Measurements from ENCODE around the gene LTA4H.

Gene LTA4H

GRCh38 chr12:95988506-95989275 lies 46.7 kb downstream of the LTA4H start:
- no peak overlapping the region for H3K27ac ChIP-seq
- TF ChIP-seq, protein P1, sequence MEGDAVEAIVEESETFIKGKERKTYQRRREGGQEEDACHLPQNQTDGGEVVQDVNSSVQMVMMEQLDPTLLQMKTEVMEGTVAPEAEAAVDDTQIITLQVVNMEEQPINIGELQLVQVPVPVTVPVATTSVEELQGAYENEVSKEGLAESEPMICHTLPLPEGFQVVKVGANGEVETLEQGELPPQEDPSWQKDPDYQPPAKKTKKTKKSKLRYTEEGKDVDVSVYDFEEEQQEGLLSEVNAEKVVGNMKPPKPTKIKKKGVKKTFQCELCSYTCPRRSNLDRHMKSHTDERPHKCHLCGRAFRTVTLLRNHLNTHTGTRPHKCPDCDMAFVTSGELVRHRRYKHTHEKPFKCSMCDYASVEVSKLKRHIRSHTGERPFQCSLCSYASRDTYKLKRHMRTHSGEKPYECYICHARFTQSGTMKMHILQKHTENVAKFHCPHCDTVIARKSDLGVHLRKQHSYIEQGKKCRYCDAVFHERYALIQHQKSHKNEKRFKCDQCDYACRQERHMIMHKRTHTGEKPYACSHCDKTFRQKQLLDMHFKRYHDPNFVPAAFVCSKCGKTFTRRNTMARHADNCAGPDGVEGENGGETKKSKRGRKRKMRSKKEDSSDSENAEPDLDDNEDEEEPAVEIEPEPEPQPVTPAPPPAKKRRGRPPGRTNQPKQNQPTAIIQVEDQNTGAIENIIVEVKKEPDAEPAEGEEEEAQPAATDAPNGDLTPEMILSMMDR (conservative IDR thresholded peaks at IDR 0.05) = no peak
- no peak for TF ChIP-seq ZFX (IDR thresholded peaks at IDR 0.05)

DNA sequence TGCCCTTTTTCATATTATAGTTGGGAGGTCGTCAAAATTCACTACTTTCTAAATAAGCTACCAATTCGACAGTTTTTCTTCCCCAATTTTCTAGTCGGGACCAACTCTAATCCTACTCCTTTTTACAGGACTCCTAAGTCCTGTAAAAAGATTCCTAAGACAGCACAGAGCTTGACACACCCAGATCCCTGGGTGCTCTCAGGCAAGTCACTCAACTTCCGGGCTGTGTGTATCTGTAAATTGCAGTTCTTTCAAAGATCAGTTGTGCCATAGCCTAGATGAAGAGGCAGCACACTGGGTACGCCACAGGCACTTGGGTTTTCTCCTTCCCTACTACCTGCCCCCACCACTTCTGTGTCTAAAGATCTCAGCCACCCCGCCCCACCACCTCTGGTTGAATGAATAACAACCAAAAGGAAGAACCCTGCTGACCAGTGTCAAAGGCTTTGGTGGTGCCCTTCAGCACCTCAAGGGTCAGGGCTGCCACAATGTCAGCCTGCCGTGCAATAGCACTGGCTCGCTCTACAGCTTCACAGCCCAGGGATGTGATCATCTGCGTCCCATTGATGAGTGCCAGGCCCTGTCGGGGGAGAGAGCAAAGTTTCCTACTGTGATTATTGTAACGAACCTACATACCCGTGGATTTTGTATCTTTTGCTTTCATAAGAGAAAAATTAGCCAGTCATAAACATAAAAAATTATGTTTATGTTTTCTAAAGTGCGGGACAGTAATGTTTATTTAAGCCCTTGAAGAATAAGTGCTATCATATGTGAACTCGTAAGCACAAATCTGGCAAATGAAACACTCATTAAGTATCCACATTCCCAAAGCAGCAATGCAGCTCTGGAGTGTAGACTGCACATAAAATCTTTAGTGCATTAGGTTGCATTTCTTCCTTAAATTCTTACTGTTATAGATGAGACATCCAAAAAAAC lies 48.5 kb downstream of the LTA4H start:
- H3K27ac ChIP-seq = no peak overlapping the region
- no peak for TF ChIP-seq ZFX (IDR thresholded peaks at IDR 0.05)

DNA sequence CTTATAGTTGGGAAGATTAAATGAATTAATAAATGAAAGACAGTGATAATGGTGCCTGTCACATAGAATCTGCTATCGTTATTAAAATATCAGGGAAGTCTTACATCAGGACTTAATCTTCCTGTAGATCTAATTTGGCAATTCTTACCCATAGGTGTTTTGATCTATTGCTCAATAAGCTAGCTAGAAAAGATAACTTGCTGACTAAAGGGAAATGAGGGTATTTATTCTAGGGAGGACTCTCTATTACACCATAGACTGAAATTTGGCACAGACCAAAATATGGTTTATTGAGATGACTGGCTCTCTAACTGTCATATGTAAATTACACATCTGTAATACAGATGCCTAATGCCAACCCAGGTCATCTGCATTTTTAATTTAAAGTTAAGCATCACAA lies 50.7 kb downstream of the LTA4H start:
- no peak overlapping the region for H3K27ac ChIP-seq
- TF ChIP-seq, protein P1 (conservative IDR thresholded peaks at IDR 0.05) = no peak
- TF ChIP-seq ZFX (IDR thresholded peaks at IDR 0.05) = no peak

GRCh38 chr12:95982602-95983001 lies 52.8 kb downstream of the LTA4H start:
- H3K27ac ChIP-seq = no peak overlapping the region
- TF ChIP-seq, protein P1 (conservative IDR thresholded peaks at IDR 0.05) = no peak
- no peak for TF ChIP-seq ZFX (IDR thresholded peaks at IDR 0.05)

- TF ChIP-seq, protein P1 (conservative IDR thresholded peaks at IDR 0.05) = no peak
- no peak for TF ChIP-seq ZFX (IDR thresholded peaks at IDR 0.05)
- H3K27ac ChIP-seq = no peak overlapping the region
These were observed 55.0 kb downstream of the LTA4H start for GRCh38 chr12:95980437-95980836.

DNA sequence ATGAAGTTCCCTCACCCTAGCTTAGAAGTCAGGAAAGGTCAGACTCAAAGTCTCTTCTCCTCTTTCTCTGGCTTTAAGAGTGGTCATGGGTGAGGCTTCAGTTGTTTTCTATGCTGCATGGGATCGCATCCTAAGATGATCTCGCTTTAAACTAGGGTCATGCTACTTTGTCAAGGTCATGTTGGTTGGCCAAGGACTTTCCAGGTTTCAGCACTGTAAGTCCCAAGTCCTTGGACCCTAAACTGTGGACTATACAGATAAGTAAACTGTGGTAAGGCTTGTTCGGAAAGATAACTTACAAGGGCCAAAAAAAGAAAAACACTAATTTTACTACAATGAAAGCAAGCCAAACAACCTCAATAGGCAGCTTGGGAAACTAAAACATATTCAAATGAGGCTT lies 56.6 kb downstream of the LTA4H start:
- TF ChIP-seq ZFX (IDR thresholded peaks at IDR 0.05) = no peak
- TF ChIP-seq, protein P1 (conservative IDR thresholded peaks at IDR 0.05) = no peak
- no peak overlapping the region for H3K27ac ChIP-seq

GRCh38 chr12:95978351-95978750 lies 57.0 kb downstream of the LTA4H start:
- TF ChIP-seq ZFX (IDR thresholded peaks at IDR 0.05) = no peak
- TF ChIP-seq, protein P1 (conservative IDR thresholded peaks at IDR 0.05) = no peak
- no peak overlapping the region for H3K27ac ChIP-seq
